DOHH2 (cell line): Measurements from ENCODE around the gene TSPAN14.

ENCODE experiments used
- CTCF ChIP-seq: fragments of 200-600 bp; sonication (generic); IDR thresholded peaks from one replicate; pipeline ENCODE4 v1.5.1; 2014; ENCODE audit warnings: antibody characterized with exemption, mild to moderate bottlenecking, low read depth, low read length; ENCODE audit not compliant: poor library complexity, severe bottlenecking
- EZH2phosphoT487 ChIP-seq: fragments of 200-600 bp; sonication (generic); IDR thresholded peaks from 2 replicates; pipeline ENCODE4 v1.6.1; 2017; ENCODE audit warnings: borderline replicate concordance, mild to moderate bottlenecking, antibody characterized with exemption, low read length, moderate library complexity, mixed read lengths

- TF ChIP-seq CTCF (no peak), EZH2phosphoT487 (no peak)
Measured at GRCh38 chr10:80448209-80448942, 5.7 kb upstream of the TSPAN14 start.
